ENCODE data around the gene CBLC. TPM values are rescaled to one million over a fixed set of nuclear protein-coding genes. Genes with fewer than 3 reads are reported as not detected.

CBLC gene
- total RNA-seq, 4 donors from 2014 or later = 0.49 TPM; not detected in 3

DNA sequence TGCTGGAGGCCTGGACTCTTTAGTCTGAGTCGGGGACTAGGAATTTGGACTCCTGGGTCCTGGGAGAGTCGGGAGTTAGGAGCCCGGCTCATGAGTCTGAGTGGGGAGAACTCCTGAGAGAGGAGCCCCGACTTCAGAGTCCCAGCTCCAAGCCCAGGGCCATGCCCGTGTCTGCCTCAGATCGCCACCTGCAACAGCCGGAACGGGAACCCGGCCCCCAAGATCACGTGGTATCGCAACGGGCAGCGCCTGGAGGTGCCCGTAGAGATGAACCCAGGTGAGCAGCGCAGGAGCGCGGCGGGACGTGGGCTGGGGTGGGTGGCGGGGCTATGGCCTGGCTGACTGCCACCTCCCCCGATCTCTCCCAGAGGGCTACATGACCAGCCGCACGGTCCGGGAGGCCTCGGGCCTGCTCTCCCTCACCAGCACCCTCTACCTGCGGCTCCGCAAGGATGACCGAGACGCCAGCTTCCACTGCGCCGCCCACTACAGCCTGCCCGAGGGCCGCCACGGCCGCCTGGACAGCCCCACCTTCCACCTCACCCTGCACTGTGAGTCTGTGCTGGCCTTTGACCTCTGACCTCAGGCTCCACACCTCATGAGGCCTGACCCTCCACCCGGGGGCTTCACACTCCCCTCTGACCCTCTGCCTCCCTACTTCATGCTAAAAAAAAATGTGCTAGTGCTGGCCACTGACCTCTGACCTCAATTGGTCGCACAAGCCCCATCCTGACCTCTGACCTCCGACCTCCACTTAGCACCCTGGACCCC, 35.6 kb downstream of the CBLC start:
- no peaks in the 10 kb centered on the region for H3K9me3 ChIP-seq
- H3K4me1 ChIP-seq = peaks cover 12 to 19% of the 10 kb centered on the region in 2 donors
- H3K27me3 ChIP-seq = no peaks in the 10 kb centered on the region
- ATAC-seq (no peak), DNase-seq (no peak)
- H3K4me3 ChIP-seq = no peak overlapping the region
- H3K36me3 ChIP-seq = no peaks in the 10 kb centered on the region
- H3K27ac ChIP-seq = no peak overlapping the region
- in situ Hi-C loops (cut with MboI; ENCODE audit: low sequenced_read_pairs in 4 of 4) = no loop called here
- intact Hi-C loops (cut with DNase I; ENCODE audit: low total_unique reads) = no loop called here
- TF ChIP-seq, protein P1, sequence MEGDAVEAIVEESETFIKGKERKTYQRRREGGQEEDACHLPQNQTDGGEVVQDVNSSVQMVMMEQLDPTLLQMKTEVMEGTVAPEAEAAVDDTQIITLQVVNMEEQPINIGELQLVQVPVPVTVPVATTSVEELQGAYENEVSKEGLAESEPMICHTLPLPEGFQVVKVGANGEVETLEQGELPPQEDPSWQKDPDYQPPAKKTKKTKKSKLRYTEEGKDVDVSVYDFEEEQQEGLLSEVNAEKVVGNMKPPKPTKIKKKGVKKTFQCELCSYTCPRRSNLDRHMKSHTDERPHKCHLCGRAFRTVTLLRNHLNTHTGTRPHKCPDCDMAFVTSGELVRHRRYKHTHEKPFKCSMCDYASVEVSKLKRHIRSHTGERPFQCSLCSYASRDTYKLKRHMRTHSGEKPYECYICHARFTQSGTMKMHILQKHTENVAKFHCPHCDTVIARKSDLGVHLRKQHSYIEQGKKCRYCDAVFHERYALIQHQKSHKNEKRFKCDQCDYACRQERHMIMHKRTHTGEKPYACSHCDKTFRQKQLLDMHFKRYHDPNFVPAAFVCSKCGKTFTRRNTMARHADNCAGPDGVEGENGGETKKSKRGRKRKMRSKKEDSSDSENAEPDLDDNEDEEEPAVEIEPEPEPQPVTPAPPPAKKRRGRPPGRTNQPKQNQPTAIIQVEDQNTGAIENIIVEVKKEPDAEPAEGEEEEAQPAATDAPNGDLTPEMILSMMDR (IDR thresholded peaks at IDR 0.05 in 4 of 5, conservative IDR thresholded peaks at IDR 0.05 in 1 of 5) = no peak
- no peak for TF ChIP-seq POLR2A (IDR thresholded peaks at IDR 0.05)

DNA sequence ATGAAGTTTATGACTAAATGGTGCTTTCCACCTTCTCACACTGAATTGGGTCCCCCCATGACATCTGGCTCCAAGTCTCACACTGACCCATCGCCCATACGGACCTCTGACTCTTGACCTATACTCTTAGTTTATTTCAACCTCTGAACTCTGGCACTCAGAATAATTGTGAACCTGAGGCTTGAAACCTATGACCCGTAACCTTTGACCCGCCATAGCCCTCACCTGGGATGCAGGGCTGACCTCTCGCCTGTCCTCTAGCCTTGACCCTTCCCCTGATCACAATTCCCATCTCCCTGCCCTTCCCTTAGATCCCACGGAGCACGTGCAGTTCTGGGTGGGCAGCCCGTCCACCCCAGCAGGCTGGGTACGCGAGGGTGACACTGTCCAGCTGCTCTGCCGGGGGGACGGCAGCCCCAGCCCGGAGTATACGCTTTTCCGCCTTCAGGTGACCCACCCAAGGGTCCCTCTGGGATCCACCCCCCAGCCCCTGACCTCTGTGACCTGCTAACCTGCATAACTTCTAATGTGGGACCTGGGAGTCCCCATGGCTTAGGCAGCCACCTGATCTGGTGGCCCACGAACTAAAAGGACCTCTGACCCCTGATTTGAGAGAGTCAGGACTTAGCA, 36.3 kb downstream of the CBLC start:
- DNase-seq (no peak), ATAC-seq (no peak)
- Histone ChIP-seq H3K27ac (no peak overlapping the region), H3K27me3 (no peaks in the 10 kb centered on the region), H3K36me3 (no peaks in the 10 kb centered on the region), H3K4me1 (peaks cover 9 to 14% of the 10 kb centered on the region in 2 donors), H3K4me3 (no peak overlapping the region), H3K9me3 (no peaks in the 10 kb centered on the region)
- TF ChIP-seq, protein P1 (IDR thresholded peaks at IDR 0.05 in 4 of 5, conservative IDR thresholded peaks at IDR 0.05 in 1 of 5) = no peak
- no peak for TF ChIP-seq POLR2A (IDR thresholded peaks at IDR 0.05)
- intact Hi-C loops (cut with DNase I; ENCODE audit: low total_unique reads) (no loop called here), in situ Hi-C loops (cut with MboI; ENCODE audit: low sequenced_read_pairs in 4 of 4) (no loop called here)

DNA sequence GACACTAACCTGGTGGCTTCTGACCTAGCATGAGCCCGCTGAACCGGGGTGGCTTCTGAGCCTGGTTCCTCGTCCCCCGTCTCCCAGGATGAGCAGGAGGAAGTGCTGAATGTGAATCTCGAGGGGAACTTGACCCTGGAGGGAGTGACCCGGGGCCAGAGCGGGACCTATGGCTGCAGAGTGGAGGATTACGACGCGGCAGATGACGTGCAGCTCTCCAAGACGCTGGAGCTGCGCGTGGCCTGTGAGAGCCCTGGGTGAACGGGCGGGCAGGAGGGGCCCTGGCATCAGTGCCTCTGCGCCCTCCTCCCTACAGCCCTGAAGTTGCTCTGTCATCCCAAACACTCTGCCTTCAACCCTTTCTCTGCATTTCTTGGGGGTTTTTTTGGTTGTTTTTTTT, 36.8 kb downstream of the CBLC start:
- DNase-seq = no peak
- intact Hi-C loops (cut with DNase I; ENCODE audit: low total_unique reads) (no loop called here), in situ Hi-C loops (cut with MboI; ENCODE audit: low sequenced_read_pairs in 4 of 4) (no loop called here)
- Histone ChIP-seq H3K27me3 (no peaks in the 10 kb centered on the region), H3K4me1 (peaks cover 5 to 9% of the 10 kb centered on the region in 2 donors), H3K27ac (no peak overlapping the region), H3K36me3 (no peaks in the 10 kb centered on the region), H3K4me3 (no peak overlapping the region), H3K9me3 (no peaks in the 10 kb centered on the region)
- ATAC-seq = no peak
- TF ChIP-seq, protein P1 (IDR thresholded peaks at IDR 0.05 in 4 of 5, conservative IDR thresholded peaks at IDR 0.05 in 1 of 5) = no peak
- no peak for TF ChIP-seq POLR2A (IDR thresholded peaks at IDR 0.05)

DNA sequence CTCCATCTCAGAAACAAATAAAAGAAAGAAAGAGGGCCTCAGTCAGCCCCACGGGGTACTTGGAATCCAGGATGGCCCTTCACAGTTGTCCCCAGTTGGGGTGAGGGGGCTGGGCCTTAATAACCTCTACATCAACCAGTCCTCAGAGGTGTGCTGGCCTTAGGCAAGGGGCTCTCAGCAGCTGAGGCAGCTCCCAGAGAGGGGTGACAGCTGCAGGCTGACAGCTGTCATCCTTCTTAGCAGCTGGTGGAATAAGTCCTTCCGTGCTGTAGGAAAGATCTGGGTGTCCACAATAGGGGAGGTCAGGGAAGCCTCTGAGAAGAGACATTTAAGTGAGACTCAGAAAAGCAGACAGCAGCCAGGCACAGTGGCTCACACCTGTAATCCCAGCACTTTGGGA, 38.6 kb downstream of the CBLC start:
- Histone ChIP-seq H3K27me3 (no peaks in the 10 kb centered on the region), H3K36me3 (no peaks in the 10 kb centered on the region), H3K27ac (no peak overlapping the region), H3K4me1 (peaks cover 0 to 8% of the 10 kb centered on the region in 2 donors), H3K4me3 (no peak overlapping the region), H3K9me3 (no peaks in the 10 kb centered on the region)
- intact Hi-C loops (cut with DNase I; ENCODE audit: low total_unique reads) (no loop called here), in situ Hi-C loops (cut with MboI; ENCODE audit: low sequenced_read_pairs in 4 of 4) (no loop called here)
- DNase-seq (no peak), ATAC-seq (no peak)
- no peak for TF ChIP-seq POLR2A (IDR thresholded peaks at IDR 0.05)
- TF ChIP-seq, protein P1 (IDR thresholded peaks at IDR 0.05 in 4 of 5, conservative IDR thresholded peaks at IDR 0.05 in 1 of 5) = no peak

All from gastrocnemius medialis (tissue), 4 donors.